Fibroblast of lung (primary cell): Measurements from ENCODE around the gene SLC22A4. TPM values are rescaled to one million over a fixed set of nuclear protein-coding genes. Genes with fewer than 3 reads are reported as not detected.

Source experiments
- DNase-seq, 2 donors: peaks; one replicate each; pipeline versions ENCODE4 v3.0.0 to v3.0.0-alpha.2; 2010; ENCODE audit warnings: low read depth in 2 of 2
- H2AFZ ChIP-seq: 2 replicates; pipeline ENCODE4 v1.5.1; 2012; ENCODE audit warnings: low read length, control low read depth, inconsistent platforms
- H3K27ac ChIP-seq: 2 replicates; pipeline ENCODE4 v1.5.1; 2011; ENCODE audit warnings: low read length, control low read depth; ENCODE audit not compliant: insufficient read depth
- H3K27me3 ChIP-seq: 2 replicates; pipeline ENCODE4 v1.5.1; 2011; ENCODE audit warnings: mild to moderate bottlenecking, low read length; ENCODE audit not compliant: control insufficient read depth, insufficient read depth
- H3K36me3 ChIP-seq: 2 replicates; pipeline ENCODE4 v1.5.1; 2011; ENCODE audit warnings: low read length; ENCODE audit not compliant: control insufficient read depth, insufficient read depth
- H3K4me1 ChIP-seq: 2 replicates; pipeline ENCODE4 v1.5.1; 2011; ENCODE audit warnings: low read length; ENCODE audit not compliant: control insufficient read depth, insufficient read depth; ENCODE audit errors: extremely low read depth
- H3K4me2 ChIP-seq: 2 replicates; pipeline ENCODE4 v1.5.1; 2011; ENCODE audit warnings: low read length, control low read depth; ENCODE audit not compliant: insufficient read depth; ENCODE audit errors: extremely low read depth
- H3K4me3 ChIP-seq, 4 experiments: fragments of 200-600 bp in 1 of 4; sonication (generic) in 1 of 4; replicated peaks in 1 of 4; 2 replicates each; pipeline ENCODE4 v1.5.1; 2011 to 2016; ENCODE audit warnings: low read length in 4 of 4, low read depth in 3 of 4, mild to moderate bottlenecking in 3 of 4, control low read depth in 2 of 4, inconsistent platforms in 1 of 4, mixed read lengths in 1 of 4; ENCODE audit not compliant: insufficient read depth in 1 of 4; ENCODE audit errors: control extremely low read depth in 1 of 4
- H3K79me2 ChIP-seq: 2 replicates; pipeline ENCODE4 v1.5.1; 2012; ENCODE audit warnings: mild to moderate bottlenecking, low read length, inconsistent platforms; ENCODE audit not compliant: control insufficient read depth, insufficient read depth
- H3K9ac ChIP-seq: 2 replicates; pipeline ENCODE4 v1.5.1; 2011; ENCODE audit warnings: mild to moderate bottlenecking, low read length, control low read depth; ENCODE audit not compliant: insufficient read depth
- H3K9me3 ChIP-seq: 2 replicates; pipeline ENCODE4 v1.5.1; 2012; ENCODE audit warnings: low read depth, low read length; ENCODE audit not compliant: control insufficient read depth, insufficient read depth
- H4K20me1 ChIP-seq: 2 replicates; pipeline ENCODE4 v1.5.1; 2011; ENCODE audit warnings: low read length; ENCODE audit not compliant: control insufficient read depth, insufficient read depth; ENCODE audit errors: extremely low read depth
- CTCF ChIP-seq, 2 donors: IDR thresholded peaks in 1 of 2; conservative IDR thresholded peaks in 1 of 2; 1 replicate in 1 of 2; 2 replicates in 1 of 2; pipeline ENCODE4 v1.5.1; 2011 to 2012; ENCODE audit warnings: low read length in 2 of 2, control low read depth in 1 of 2, inconsistent platforms in 1 of 2, low read depth in 1 of 2, mild to moderate bottlenecking in 1 of 2
- EZH2 ChIP-seq: IDR thresholded peaks from 2 replicates; pipeline ENCODE4 v1.5.1; 2012; ENCODE audit warnings: low read length, control low read depth, mild to moderate bottlenecking; ENCODE audit errors: missing control alignments
- polyA plus RNA-seq, 2 donors: library from polyadenylated mRNA; depleted of rRNA in 1 of 2; stranded (reverse) in 1 of 2; unstranded in 1 of 2; fragments of >200 nt; gene quantifications; 2 replicates each; pipeline ENCODE4 v1.2.1, GENCODE V29; 2011 to 2012; ENCODE audit warnings: missing spikeins in 1 of 2
- total RNA-seq: library from RNA; depleted of rRNA; stranded (reverse); fragments of >200 nt; gene quantifications from 2 replicates; pipeline ENCODE4 v1.2.1, GENCODE V29; 2014

SLC22A4 gene
- total and polyA plus RNA-seq, 2 donors (not counting 1 experiment from before 2014, with no cell fraction given), result 1.1 to 4.1 TPM

- Histone ChIP-seq H3K9ac (no peak overlapping the region), H3K27me3 (no peaks in the 10 kb centered on the region), H3K9me3 (no peaks in the 10 kb centered on the region), H3K4me3 (no peak overlapping the region), H3K36me3 (peaks cover 26% of the 10 kb centered on the region), H3K79me2 (no peaks in the 10 kb centered on the region), H4K20me1 (no peaks in the 10 kb centered on the region), H3K27ac (peak overlapping the region; percentile 79), H2AFZ (no peak overlapping the region), H3K4me2 (peak overlapping the region; percentile 59), H3K4me1 (peaks cover 30% of the 10 kb centered on the region)
- no peak for TF ChIP-seq CTCF (conservative IDR thresholded peaks at IDR 0.05 in 1 of 2, IDR thresholded peaks at IDR 0.05 in 1 of 2; ENCODE audit: low read depth in 1 of 2, low read length in 2 of 2)
- TF ChIP-seq EZH2, result no peak
- peak in 1 of 2 donors; percentile 28 for DNase-seq
Measured at GRCh38 chr5:132269635-132270334, 24.4 kb upstream of the SLC22A4 start.

GRCh38 chr5:132270335-132270665 lies 23.9 kb upstream of the SLC22A4 start:
- Histone ChIP-seq H3K9ac (no peak overlapping the region), H3K36me3 (peaks cover 26% of the 10 kb centered on the region), H3K4me2 (no peak overlapping the region), H3K27ac (no peak overlapping the region), H3K4me1 (peaks cover 25% of the 10 kb centered on the region), H2AFZ (no peak overlapping the region), H3K9me3 (no peaks in the 10 kb centered on the region), H4K20me1 (no peaks in the 10 kb centered on the region), H3K4me3 (no peak overlapping the region), H3K79me2 (no peaks in the 10 kb centered on the region), H3K27me3 (no peaks in the 10 kb centered on the region)
- no peak for DNase-seq
- TF ChIP-seq EZH2 (no peak), CTCF (conservative IDR thresholded peaks at IDR 0.05 in 1 of 2, IDR thresholded peaks at IDR 0.05 in 1 of 2; ENCODE audit: low read depth in 1 of 2, low read length in 2 of 2) (no peak)

GRCh38 chr5:132270706-132271105 lies 23.5 kb upstream of the SLC22A4 start:
- H3K27me3 ChIP-seq, result no peaks in the 10 kb centered on the region
- no peak overlapping the region for H2AFZ ChIP-seq
- TF ChIP-seq EZH2, result no peak
- no peak for DNase-seq
- H3K4me2 ChIP-seq, result no peak overlapping the region
- no peak overlapping the region for H3K4me3 ChIP-seq
- H3K79me2 ChIP-seq, result no peaks in the 10 kb centered on the region
- no peaks in the 10 kb centered on the region for H3K9me3 ChIP-seq
- no peak overlapping the region for H3K9ac ChIP-seq
- H3K27ac ChIP-seq, result no peak overlapping the region
- no peaks in the 10 kb centered on the region for H4K20me1 ChIP-seq
- peaks cover 26% of the 10 kb centered on the region for H3K36me3 ChIP-seq
- H3K4me1 ChIP-seq, result peaks cover 21% of the 10 kb centered on the region
